Placental epithelial cell (primary cell): ENCODE measurements around the gene PLSCR1. TPM values are rescaled to one million over a fixed set of nuclear protein-coding genes. Genes with fewer than 3 reads are reported as not detected.

Experiments
- small RNA-seq: library from RNA; depleted of rRNA; stranded (forward); fragments of <200 nt; gene quantifications from one replicate; pipeline ENCODE3, GENCODE V24; 2012
- total RNA-seq: library from RNA; depleted of rRNA; stranded (reverse); fragments of >200 nt; gene quantifications from 2 replicates; pipeline ENCODE4 v1.2.3, GENCODE V29; 2012

PLSCR1 gene
- 73.9 and 92.7 TPM in 2 replicates for total RNA-seq

DNA sequence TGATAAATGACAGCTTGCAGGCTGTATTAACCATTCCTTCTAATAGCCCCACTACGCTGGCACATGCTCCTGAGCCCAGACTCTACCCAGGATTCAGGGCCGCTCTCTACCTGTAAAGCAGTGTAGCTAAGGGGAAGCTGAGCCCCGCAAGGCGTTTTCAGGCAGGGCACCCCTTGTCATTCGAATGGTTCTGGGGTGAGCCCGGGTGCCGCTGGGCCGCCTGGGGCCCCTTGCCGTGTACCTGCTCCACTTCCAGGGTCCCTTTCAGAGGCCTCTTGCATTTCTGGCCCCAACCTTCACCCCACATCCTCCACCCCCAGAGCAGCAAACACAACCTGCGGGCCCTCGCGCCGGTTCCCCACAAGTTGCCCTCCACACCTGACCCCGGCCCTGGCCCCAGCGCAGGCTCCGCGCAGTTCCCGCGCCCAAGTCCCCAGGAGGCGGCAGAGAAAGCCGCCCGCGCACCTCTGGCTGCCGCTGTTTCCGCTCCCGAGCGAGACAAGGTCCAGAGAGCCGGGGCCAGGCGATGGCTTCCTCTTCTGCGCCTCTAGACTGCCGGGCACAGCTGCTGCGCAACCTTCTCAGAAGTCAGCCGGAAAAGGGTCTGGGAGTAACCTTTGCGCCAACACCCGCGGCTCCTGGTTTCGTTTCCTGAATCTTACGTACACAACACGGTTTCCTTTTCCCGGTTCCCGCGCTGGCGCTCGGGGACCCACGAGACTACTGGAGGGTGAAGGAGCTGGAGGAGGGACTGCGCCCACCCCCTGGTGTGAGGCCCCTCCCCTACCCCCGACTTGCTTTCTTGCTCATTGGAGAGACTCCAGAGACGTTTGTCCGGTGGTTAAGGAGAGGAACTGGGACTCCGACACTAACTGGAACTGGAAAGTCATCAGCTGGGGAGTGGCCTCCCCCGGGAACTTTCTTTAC, at the start of gene PLSCR1:
TSS of gene PLSCR1 (minus strand) at position 606 of the 927 bp plus-strand sequence. CDS start 8,055 bp downstream, outside the sequence.

GRCh38 chr3:146469150-146470017, 75.0 kb downstream of the PLSCR1 start, which contains the start of gene PLSCR2:
Gene PLSCR2 (minus strand): TSS chr3:146469561. CDS start chr3:146459904, 9,657 bp downstream.

Small RNA genes lying within 50 kb of the gene (small RNA-seq; reads per million reads assigned to genes)
- gene RNU6-428P, result 0.75 reads per million, percentile 45 among the genes with 10 or more reads in this experiment

Other genes with a start within 250 kb of the PLSCR1 start
- not detected in 2 replicates for gene PLSCR2, start 75.0 kb downstream of the PLSCR1 start, total RNA-seq
- gene PLSCR5, start 60.7 kb upstream of the PLSCR1 start, total RNA-seq, result 16.5 and 98.5 TPM in 2 replicates